HEK293 (cell line): ENCODE results near the gene DIP2A.

Experiments used
- CTCF ChIA-PET: fragments of 350-600 bp; formaldehyde crosslinking; extraction: SDS; loops from one replicate; lab custom pipeline; 2021; ENCODE audit warnings: antibody characterized with exemption; lab: Yijun Ruan, JAX
- POLR2A ChIA-PET: fragments of 300-600 bp; formaldehyde crosslinking; extraction: SDS; loops from one replicate; lab custom pipeline; 2020; ENCODE audit warnings: antibody characterized with exemption, inconsistent platforms; lab: Yijun Ruan, JAX
- H3K27ac ChIP-seq: fragments of 200-500 bp; sonication (Bioruptor generic); 2 replicates; pipeline ENCODE4 v1.5.1; 2014; ENCODE audit warnings: low read depth, low read length, control low read depth, inconsistent platforms; ENCODE audit errors: extremely low read depth
- H3K36me3 ChIP-seq, 2 experiments: fragments of 200-500 bp in 1 of 2; sonication (Bioruptor generic) in 1 of 2; 1 replicate in 1 of 2; 2 replicates in 1 of 2; pipeline ENCODE4 v1.5.1; 2014 to 2017; ENCODE audit warnings: inconsistent platforms in 2 of 2, low read length in 2 of 2; ENCODE audit not compliant: control insufficient read depth in 2 of 2, insufficient read depth in 1 of 2
- H3K4me1 ChIP-seq: fragments of 200-500 bp; sonication (Bioruptor generic); 2 replicates; pipeline ENCODE4 v1.5.1; 2014; ENCODE audit warnings: mild to moderate bottlenecking, low read length, inconsistent platforms; ENCODE audit not compliant: control insufficient read depth, insufficient read depth
- H3K4me3 ChIP-seq: 2 replicates; pipeline ENCODE4 v1.5.1; 2011; ENCODE audit warnings: low read depth, mild to moderate bottlenecking, control low read depth, low read length, moderate library complexity
- H3K9me3 ChIP-seq: fragments of 200-500 bp; sonication (Bioruptor generic); 2 replicates; pipeline ENCODE4 v1.5.1; 2014; ENCODE audit warnings: low read depth, low read length, inconsistent platforms; ENCODE audit not compliant: control insufficient read depth, insufficient read depth
- AEBP2 ChIP-seq: fragments of 450-650 bp; formaldehyde crosslinking; IDR thresholded peaks from 2 replicates; pipeline ENCODE4 v1.5.1; 2016; ENCODE audit warnings: missing biosample characterization, missing genetic modification characterization, borderline replicate concordance
- CTCF ChIP-seq: fragments of 450-650 bp; formaldehyde crosslinking; IDR thresholded peaks from 2 replicates; pipeline ENCODE4 v1.5.1; 2016; ENCODE audit warnings: missing biosample characterization, missing genetic modification characterization
- GLI2 ChIP-seq: fragments of 450-650 bp; formaldehyde crosslinking; IDR thresholded peaks from 2 replicates; pipeline ENCODE4; 2017; ENCODE audit warnings: missing biosample characterization, missing genetic modification characterization, low read depth, borderline replicate concordance
- GLI4 ChIP-seq: fragments of 450-650 bp; formaldehyde crosslinking; IDR thresholded peaks from 2 replicates; pipeline ENCODE4 v1.5.1; 2016; ENCODE audit warnings: missing biosample characterization, missing genetic modification characterization
- HOXC10 ChIP-seq: sonication (generic); formaldehyde crosslinking; IDR thresholded peaks from 2 replicates; pipeline ENCODE4 v1.8.1; 2023; ENCODE audit warnings: mild to moderate bottlenecking, missing genetic modification reagents
- KLF7 ChIP-seq: fragments of 450-650 bp; formaldehyde crosslinking; IDR thresholded peaks from 2 replicates; pipeline ENCODE4 v1.5.1; 2016; ENCODE audit warnings: missing biosample characterization, missing genetic modification characterization, borderline replicate concordance
- MEIS1 ChIP-seq: sonication (generic); formaldehyde crosslinking; IDR thresholded peaks from 2 replicates; pipeline ENCODE4 v1.8.1; 2022; ENCODE audit warnings: missing genetic modification reagents, mild to moderate bottlenecking, borderline replicate concordance
- SP3 ChIP-seq: fragments of 450-650 bp; formaldehyde crosslinking; IDR thresholded peaks from 2 replicates; pipeline ENCODE4 v1.5.1; 2016; ENCODE audit warnings: missing biosample characterization, missing genetic modification characterization
- TCF7L2 ChIP-seq: IDR thresholded peaks from 2 replicates; pipeline ENCODE4 v1.6.1; 2011; ENCODE audit warnings: low read depth, mild to moderate bottlenecking, inconsistent platforms, low read length, moderate library complexity, borderline replicate concordance
- ZEB2 ChIP-seq: fragments of 450-650 bp; formaldehyde crosslinking; IDR thresholded peaks from 2 replicates; pipeline ENCODE4 v1.5.1; 2016; ENCODE audit warnings: missing biosample characterization, missing genetic modification characterization
- ZFHX2 ChIP-seq: fragments of 450-650 bp; formaldehyde crosslinking; conservative IDR thresholded peaks from 2 replicates; pipeline ENCODE4 v1.5.1; 2016; ENCODE audit warnings: missing biosample characterization, missing genetic modification characterization
- ZFP69B ChIP-seq: fragments of 450-650 bp; formaldehyde crosslinking; IDR thresholded peaks from 2 replicates; pipeline ENCODE4 v1.5.1; 2016; ENCODE audit warnings: missing biosample characterization, missing genetic modification characterization
- ZIC2 ChIP-seq: fragments of 450-650 bp; formaldehyde crosslinking; IDR thresholded peaks from 2 replicates; pipeline ENCODE4 v1.5.1; 2016; ENCODE audit warnings: missing biosample characterization, missing genetic modification characterization
- ZNF174 ChIP-seq: fragments of 450-650 bp; formaldehyde crosslinking; IDR thresholded peaks from 2 replicates; pipeline ENCODE4 v1.5.0; 2017; ENCODE audit warnings: missing biosample characterization, mild to moderate bottlenecking, missing genetic modification characterization
- ZNF248 ChIP-seq: fragments of 450-650 bp; formaldehyde crosslinking; IDR thresholded peaks from 2 replicates; pipeline ENCODE4 v1.5.1; 2017; ENCODE audit warnings: missing biosample characterization, missing genetic modification characterization
- ZNF292 ChIP-seq: fragments of 450-650 bp; formaldehyde crosslinking; IDR thresholded peaks from 2 replicates; pipeline ENCODE4 v1.5.1; 2016; ENCODE audit warnings: low read depth, missing biosample characterization, missing genetic modification characterization, borderline replicate concordance
- ZNF341 ChIP-seq: fragments of 450-650 bp; formaldehyde crosslinking; IDR thresholded peaks from 2 replicates; pipeline ENCODE4; 2016; ENCODE audit warnings: low read depth, missing biosample characterization, missing genetic modification characterization
- ZNF426 ChIP-seq: fragments of 450-650 bp; formaldehyde crosslinking; IDR thresholded peaks from 2 replicates; pipeline ENCODE4 v1.5.1; 2017; ENCODE audit warnings: missing biosample characterization, missing genetic modification characterization, mild to moderate bottlenecking, inconsistent platforms, moderate library complexity
- ZNF433 ChIP-seq: fragments of 450-650 bp; formaldehyde crosslinking; IDR thresholded peaks from 2 replicates; pipeline ENCODE4 v1.5.1; 2016; ENCODE audit warnings: missing biosample characterization, missing genetic modification characterization, low read depth
- ZNF558 ChIP-seq: fragments of 450-650 bp; formaldehyde crosslinking; IDR thresholded peaks from 2 replicates; pipeline ENCODE4 v1.5.1; 2016; ENCODE audit warnings: missing biosample characterization, missing genetic modification characterization
- ZNF664 ChIP-seq: fragments of 450-650 bp; formaldehyde crosslinking; IDR thresholded peaks from 2 replicates; pipeline ENCODE4 v1.5.1; 2016; ENCODE audit warnings: missing biosample characterization, missing genetic modification characterization
- ZNF747 ChIP-seq: fragments of 450-650 bp; formaldehyde crosslinking; IDR thresholded peaks from 2 replicates; pipeline ENCODE4 v1.5.1; 2016; ENCODE audit warnings: missing biosample characterization, missing genetic modification characterization
- ZNF791 ChIP-seq: fragments of 450-650 bp; formaldehyde crosslinking; IDR thresholded peaks from 2 replicates; pipeline ENCODE4 v1.5.1; 2016; ENCODE audit warnings: missing biosample characterization, missing genetic modification characterization
- TF ChIP-seq, protein P1 (sequence below): fragments of 450-650 bp; formaldehyde crosslinking; conservative IDR thresholded peaks from 2 replicates; pipeline ENCODE4 v1.5.1; 2016; ENCODE audit warnings: low read depth, missing biosample characterization, missing genetic modification characterization

DIP2A gene

DNA sequence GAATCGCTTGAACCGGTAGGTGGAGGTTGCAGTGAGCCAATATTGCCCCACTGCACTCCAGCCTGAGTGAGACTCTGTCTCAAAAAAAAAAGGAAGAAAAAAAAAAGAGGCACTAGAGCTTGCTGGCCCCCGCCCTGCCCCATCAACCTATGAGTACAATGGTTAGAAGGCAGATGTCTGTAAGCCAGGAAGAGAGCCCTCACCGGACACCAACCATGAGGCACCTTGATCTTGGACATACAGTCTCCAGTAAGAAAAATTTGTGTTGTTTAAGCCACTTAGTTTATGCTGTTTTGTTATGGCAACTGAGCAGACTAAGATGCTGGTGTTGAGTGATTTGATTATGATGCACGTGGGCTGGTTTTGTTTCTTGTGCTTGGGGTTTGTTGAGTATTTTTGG is 34.2 kb downstream of the DIP2A start:
- ChIA-PET POLR2A (no interaction called here), CTCF (no interaction called here)
- H3K9me3 ChIP-seq = no peaks in the 10 kb centered on the region
- TF ChIP-seq HOXC10 (CRISPR knock-in tag) = no peak
- no peak for TF ChIP-seq CTCF (tag by site-specific recombination)
- no peak for TF ChIP-seq ZFP69B (tag by site-specific recombination)
- TF ChIP-seq GLI2 (tag by site-specific recombination) = no peak
- TF ChIP-seq, protein P1, sequence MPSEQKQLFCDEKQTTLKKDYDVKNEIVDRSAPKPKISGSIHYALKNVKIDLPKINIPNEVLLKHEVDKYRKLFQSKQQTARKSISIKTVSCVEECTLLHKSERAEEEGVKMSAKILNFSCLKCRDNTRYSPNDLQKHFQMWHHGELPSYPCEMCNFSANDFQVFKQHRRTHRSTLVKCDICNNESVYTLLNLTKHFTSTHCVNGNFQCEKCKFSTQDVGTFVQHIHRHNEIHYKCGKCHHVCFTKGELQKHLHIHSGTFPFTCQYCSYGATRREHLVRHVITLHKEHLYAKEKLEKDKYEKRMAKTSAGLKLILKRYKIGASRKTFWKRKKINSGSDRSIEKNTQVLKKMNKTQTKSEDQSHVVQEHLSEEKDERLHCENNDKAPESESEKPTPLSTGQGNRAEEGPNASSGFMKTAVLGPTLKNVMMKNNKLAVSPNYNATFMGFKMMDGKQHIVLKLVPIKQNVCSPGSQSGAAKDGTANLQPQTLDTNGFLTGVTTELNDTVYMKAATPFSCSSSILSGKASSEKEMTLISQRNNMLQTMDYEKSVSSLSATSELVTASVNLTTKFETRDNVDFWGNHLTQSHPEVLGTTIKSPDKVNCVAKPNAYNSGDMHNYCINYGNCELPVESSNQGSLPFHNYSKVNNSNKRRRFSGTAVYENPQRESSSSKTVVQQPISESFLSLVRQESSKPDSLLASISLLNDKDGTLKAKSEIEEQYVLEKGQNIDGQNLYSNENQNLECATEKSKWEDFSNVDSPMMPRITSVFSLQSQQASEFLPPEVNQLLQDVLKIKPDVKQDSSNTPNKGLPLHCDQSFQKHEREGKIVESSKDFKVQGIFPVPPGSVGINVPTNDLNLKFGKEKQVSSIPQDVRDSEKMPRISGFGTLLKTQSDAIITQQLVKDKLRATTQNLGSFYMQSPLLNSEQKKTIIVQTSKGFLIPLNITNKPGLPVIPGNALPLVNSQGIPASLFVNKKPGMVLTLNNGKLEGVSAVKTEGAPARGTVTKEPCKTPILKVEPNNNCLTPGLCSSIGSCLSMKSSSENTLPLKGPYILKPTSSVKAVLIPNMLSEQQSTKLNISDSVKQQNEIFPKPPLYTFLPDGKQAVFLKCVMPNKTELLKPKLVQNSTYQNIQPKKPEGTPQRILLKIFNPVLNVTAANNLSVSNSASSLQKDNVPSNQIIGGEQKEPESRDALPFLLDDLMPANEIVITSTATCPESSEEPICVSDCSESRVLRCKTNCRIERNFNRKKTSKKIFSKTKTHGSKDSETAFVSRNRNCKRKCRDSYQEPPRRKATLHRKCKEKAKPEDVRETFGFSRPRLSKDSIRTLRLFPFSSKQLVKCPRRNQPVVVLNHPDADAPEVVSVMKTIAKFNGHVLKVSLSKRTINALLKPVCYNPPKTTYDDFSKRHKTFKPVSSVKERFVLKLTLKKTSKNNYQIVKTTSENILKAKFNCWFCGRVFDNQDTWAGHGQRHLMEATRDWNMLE = no peak
- TF ChIP-seq GLI4 (tag by site-specific recombination) = no peak
- TF ChIP-seq TCF7L2 = no peak
- no peak for TF ChIP-seq ZIC2 (tag by site-specific recombination)
- no peak for TF ChIP-seq ZNF558 (tag by site-specific recombination)
- no peak for TF ChIP-seq ZNF174 (tag by site-specific recombination)
- TF ChIP-seq ZNF791 = no peak
- TF ChIP-seq ZNF341 = no peak
- TF ChIP-seq ZNF426 (tag by site-specific recombination) = no peak
- no peak for TF ChIP-seq ZNF292
- TF ChIP-seq KLF7 (tag by site-specific recombination) = no peak
- TF ChIP-seq AEBP2 (tag by site-specific recombination) = no peak
- TF ChIP-seq MEIS1 = no peak
- TF ChIP-seq ZFHX2 (tag by site-specific recombination) = no peak
- no peak for TF ChIP-seq ZNF248 (tag by site-specific recombination)
- no peaks in the 10 kb centered on the region for H3K4me1 ChIP-seq
- H3K4me3 ChIP-seq = no peak overlapping the region
- H3K36me3 ChIP-seq = peaks cover 9 to 38% of the 10 kb centered on the region in 2 experiments
- H3K27ac ChIP-seq = no peak overlapping the region

GRCh38 chr21:46493828-46494227 is 35.1 kb downstream of the DIP2A start:
- TF ChIP-seq ZNF747 (tag by site-specific recombination) (no peak), ZNF664 (tag by site-specific recombination) (no peak), ZNF433 (tag by site-specific recombination) (no peak), ZEB2 (tag by site-specific recombination) (no peak), SP3 (no peak)
- no peaks in the 10 kb centered on the region for H3K4me1 ChIP-seq
- peaks cover 9 to 48% of the 10 kb centered on the region in 2 experiments for H3K36me3 ChIP-seq
- no peak overlapping the region for H3K27ac ChIP-seq
- no peaks in the 10 kb centered on the region for H3K9me3 ChIP-seq
- H3K4me3 ChIP-seq = no peak overlapping the region
- ChIA-PET CTCF (no interaction called here), POLR2A (interaction anchor here (0.6 kb wide), 1 partner anchor 11 kb away, joined by 3 read pairs; no protein-coding TSS in a partner anchor)
